PC-3 (cell line): ENCODE measurements around the gene DGKI.

Source experiments
- EZH2 ChIP-seq: fragments of 300-600 bp; sonication (generic); IDR thresholded peaks from one replicate; pipeline ENCODE4 v1.6.1; 2017; ENCODE audit warnings: antibody characterized with exemption, mild to moderate bottlenecking, low read length; ENCODE audit not compliant: unreplicated experiment
- EZH2phosphoT487 ChIP-seq: fragments of 300-600 bp; sonication (generic); IDR thresholded peaks from 2 replicates; pipeline ENCODE4 v1.6.1; 2018; ENCODE audit warnings: mild to moderate bottlenecking, antibody characterized with exemption, low read length, borderline replicate concordance
- TF ChIP-seq, protein P1 (sequence below): fragments of 300-600 bp; sonication (generic); conservative IDR thresholded peaks from 2 replicates; pipeline ENCODE4 v1.5.1; 2017; ENCODE audit warnings: antibody characterized with exemption, low read depth, mild to moderate bottlenecking, low read length

DNA sequence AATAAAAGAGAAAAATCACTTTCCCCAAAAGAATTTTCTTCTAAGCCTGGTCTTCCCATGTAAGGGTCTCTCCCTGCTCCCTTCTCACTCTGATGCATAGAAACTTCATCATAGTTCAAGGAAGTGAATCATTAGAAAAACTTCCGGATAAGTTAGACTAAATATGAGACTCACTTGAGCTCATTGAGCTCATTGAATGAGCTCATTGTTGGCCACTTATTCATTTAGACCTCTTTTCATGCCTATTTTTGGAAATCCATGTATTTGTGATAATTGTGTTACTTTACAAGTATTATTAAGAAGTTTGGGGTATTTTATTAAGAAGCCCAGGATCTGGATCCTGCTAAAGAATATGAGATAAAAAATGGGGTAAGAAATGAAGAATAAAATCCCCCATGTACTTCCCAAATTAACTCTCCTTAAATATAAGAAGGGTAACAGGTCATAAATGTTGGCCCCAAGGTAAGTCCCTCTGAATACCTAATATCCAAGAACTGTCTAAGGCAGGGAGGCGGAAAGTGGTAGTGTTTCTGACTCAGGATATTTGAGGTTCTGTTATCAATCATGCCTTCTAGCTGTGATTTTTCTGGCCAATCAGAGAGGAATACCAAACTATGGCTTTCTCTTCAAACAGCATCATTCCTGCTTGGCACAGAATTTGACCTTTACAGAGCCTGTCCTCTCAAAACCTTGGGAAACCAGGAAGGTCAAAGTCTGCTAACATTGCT lies 266.7 kb downstream of the DGKI start:
- TF ChIP-seq, protein P1, sequence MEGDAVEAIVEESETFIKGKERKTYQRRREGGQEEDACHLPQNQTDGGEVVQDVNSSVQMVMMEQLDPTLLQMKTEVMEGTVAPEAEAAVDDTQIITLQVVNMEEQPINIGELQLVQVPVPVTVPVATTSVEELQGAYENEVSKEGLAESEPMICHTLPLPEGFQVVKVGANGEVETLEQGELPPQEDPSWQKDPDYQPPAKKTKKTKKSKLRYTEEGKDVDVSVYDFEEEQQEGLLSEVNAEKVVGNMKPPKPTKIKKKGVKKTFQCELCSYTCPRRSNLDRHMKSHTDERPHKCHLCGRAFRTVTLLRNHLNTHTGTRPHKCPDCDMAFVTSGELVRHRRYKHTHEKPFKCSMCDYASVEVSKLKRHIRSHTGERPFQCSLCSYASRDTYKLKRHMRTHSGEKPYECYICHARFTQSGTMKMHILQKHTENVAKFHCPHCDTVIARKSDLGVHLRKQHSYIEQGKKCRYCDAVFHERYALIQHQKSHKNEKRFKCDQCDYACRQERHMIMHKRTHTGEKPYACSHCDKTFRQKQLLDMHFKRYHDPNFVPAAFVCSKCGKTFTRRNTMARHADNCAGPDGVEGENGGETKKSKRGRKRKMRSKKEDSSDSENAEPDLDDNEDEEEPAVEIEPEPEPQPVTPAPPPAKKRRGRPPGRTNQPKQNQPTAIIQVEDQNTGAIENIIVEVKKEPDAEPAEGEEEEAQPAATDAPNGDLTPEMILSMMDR, result no peak
- TF ChIP-seq EZH2phosphoT487 (no peak), EZH2 (no peak)
